ENCODE data around the gene CFAP157.
A peak's percentile ranks its signal among the peaks of the same experiment; 100 is the strongest.

The CFAP157 gene

GRCh38 chr9:127693697-127694096 lies 13.1 kb upstream of the CFAP157 start:
- no peak for DNase-seq

GRCh38 chr9:127694890-127695720 lies 11.7 kb upstream of the CFAP157 start:
- DNase-seq = no peak

- DNase-seq = no peak
These were observed 9.2 kb upstream of the CFAP157 start for GRCh38 chr9:127697575-127697974.

GRCh38 chr9:127698386-127698785 lies 8.4 kb upstream of the CFAP157 start:
- DNase-seq = no peak

- DNase-seq = peak; percentile 96
These were observed 7.7 kb upstream of the CFAP157 start for GRCh38 chr9:127698985-127699670.

GRCh38 chr9:127700140-127700539 lies 6.6 kb upstream of the CFAP157 start:
- DNase-seq = no peak

- DNase-seq = no peak
These were observed 6.1 kb upstream of the CFAP157 start for GRCh38 chr9:127700594-127701255.

GRCh38 chr9:127703289-127703946 lies 3.4 kb upstream of the CFAP157 start:
- no peak for DNase-seq

- DNase-seq = no peak
These were observed 1.0 kb upstream of the CFAP157 start for GRCh38 chr9:127705577-127706379.

- DNase-seq = no peak
These were observed 978 bp downstream of the CFAP157 start for GRCh38 chr9:127707766-127708165.

GRCh38 chr9:127708952-127709587 lies 2.3 kb downstream of the CFAP157 start:
- DNase-seq = no peak

- no peak for DNase-seq
These were observed 3.5 kb downstream of the CFAP157 start for GRCh38 chr9:127710204-127710783.

- no peak for DNase-seq
These were observed 4.5 kb downstream of the CFAP157 start for GRCh38 chr9:127711226-127711701.

GRCh38 chr9:127711831-127712274 lies 5.1 kb downstream of the CFAP157 start:
- DNase-seq = no peak

GRCh38 chr9:127712371-127712770 lies 5.6 kb downstream of the CFAP157 start:
- DNase-seq = no peak

- DNase-seq = no peak
These were observed 6.1 kb downstream of the CFAP157 start for GRCh38 chr9:127712867-127713266.

- no peak for DNase-seq
These were observed 7.4 kb downstream of the CFAP157 start for GRCh38 chr9:127714020-127714750.

- DNase-seq = no peak
These were observed 8.2 kb downstream of the CFAP157 start for GRCh38 chr9:127714951-127715469.

- DNase-seq = peak; percentile 95
These were observed 8.9 kb downstream of the CFAP157 start, which contains the start of the genes PTRH1 and TTC16 for GRCh38 chr9:127715470-127716337. TSS of gene PTRH1 (minus strand) at chr9:127715663. CDS start at chr9:127715639, 24 bp downstream. TSS of gene TTC16 (plus strand) at chr9:127716079. CDS start at chr9:127716146, 67 bp downstream.

All from hematopoietic multipotent progenitor cell treated with erythropoietin and hydrocortisone succinate and interleukin-3 and kit ligand, for 8 days (in vitro differentiated cells).